ENCODE data around the gene BMPR1A.

DNA sequence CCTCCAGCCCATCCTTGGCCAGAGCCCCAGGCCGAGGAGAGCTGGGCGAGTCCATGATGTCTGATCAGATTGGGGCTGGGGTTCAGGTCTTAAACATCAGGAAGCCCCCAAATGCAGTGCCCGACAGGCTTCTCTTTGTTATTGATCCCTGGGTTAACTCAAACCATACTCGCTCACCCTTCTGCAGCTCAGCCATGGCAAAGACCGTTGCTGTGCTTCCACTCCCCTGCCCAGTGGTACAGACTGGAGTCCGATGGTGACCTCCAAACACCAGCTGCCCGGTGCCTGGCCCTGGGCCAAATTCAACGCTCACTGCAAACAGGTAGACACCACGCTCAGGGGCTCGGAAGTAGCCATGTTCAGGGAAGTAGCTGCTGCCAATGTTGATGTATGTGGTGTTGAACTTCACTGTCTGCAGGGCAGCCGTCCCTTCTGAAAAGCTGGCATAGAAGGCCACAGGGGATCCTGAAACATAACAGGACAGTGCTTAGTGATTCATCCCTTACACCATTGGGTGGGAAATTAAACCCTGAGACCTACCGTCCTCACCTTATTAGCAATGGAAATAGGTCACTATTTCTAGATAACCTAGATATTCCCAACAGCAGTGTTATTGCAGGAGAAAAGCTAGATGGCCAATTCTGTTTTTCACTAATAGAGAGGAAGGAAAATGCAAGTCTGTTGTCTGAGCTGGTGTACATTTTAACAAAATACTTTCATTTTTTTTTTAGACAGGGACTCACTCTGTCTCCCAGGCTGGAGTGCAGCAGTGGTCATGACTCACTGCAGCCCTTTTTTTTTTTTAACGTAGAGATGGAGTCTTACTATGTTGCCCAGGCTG, 180.5 kb downstream of the BMPR1A start:
- TF ChIP-seq, protein P1, sequence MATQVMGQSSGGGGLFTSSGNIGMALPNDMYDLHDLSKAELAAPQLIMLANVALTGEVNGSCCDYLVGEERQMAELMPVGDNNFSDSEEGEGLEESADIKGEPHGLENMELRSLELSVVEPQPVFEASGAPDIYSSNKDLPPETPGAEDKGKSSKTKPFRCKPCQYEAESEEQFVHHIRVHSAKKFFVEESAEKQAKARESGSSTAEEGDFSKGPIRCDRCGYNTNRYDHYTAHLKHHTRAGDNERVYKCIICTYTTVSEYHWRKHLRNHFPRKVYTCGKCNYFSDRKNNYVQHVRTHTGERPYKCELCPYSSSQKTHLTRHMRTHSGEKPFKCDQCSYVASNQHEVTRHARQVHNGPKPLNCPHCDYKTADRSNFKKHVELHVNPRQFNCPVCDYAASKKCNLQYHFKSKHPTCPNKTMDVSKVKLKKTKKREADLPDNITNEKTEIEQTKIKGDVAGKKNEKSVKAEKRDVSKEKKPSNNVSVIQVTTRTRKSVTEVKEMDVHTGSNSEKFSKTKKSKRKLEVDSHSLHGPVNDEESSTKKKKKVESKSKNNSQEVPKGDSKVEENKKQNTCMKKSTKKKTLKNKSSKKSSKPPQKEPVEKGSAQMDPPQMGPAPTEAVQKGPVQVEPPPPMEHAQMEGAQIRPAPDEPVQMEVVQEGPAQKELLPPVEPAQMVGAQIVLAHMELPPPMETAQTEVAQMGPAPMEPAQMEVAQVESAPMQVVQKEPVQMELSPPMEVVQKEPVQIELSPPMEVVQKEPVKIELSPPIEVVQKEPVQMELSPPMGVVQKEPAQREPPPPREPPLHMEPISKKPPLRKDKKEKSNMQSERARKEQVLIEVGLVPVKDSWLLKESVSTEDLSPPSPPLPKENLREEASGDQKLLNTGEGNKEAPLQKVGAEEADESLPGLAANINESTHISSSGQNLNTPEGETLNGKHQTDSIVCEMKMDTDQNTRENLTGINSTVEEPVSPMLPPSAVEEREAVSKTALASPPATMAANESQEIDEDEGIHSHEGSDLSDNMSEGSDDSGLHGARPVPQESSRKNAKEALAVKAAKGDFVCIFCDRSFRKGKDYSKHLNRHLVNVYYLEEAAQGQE (IDR thresholded peaks at IDR 0.05; ENCODE audit: insufficient read depth in 1 of 2, low read depth in 2 of 2, low read length in 2 of 2): no peak
- TF ChIP-seq POLR2AphosphoS5 (IDR thresholded peaks at IDR 0.05; ENCODE audit: low read depth, low read length) (no peak), SIN3A (IDR thresholded peaks at IDR 0.05; ENCODE audit: borderline replicate concordance, insufficient read depth, low read length) (no peak)
